ENCODE results near the gene SLX4IP. TPM values are rescaled to one million over a fixed set of nuclear protein-coding genes. Genes with fewer than 3 reads are reported as not detected.
A peak's percentile ranks its signal among the peaks of the same experiment; 100 is the strongest.

The SLX4IP gene
- total RNA-seq, 2 donors from 2014 or later: 1.8 to 3.3 TPM

DNA sequence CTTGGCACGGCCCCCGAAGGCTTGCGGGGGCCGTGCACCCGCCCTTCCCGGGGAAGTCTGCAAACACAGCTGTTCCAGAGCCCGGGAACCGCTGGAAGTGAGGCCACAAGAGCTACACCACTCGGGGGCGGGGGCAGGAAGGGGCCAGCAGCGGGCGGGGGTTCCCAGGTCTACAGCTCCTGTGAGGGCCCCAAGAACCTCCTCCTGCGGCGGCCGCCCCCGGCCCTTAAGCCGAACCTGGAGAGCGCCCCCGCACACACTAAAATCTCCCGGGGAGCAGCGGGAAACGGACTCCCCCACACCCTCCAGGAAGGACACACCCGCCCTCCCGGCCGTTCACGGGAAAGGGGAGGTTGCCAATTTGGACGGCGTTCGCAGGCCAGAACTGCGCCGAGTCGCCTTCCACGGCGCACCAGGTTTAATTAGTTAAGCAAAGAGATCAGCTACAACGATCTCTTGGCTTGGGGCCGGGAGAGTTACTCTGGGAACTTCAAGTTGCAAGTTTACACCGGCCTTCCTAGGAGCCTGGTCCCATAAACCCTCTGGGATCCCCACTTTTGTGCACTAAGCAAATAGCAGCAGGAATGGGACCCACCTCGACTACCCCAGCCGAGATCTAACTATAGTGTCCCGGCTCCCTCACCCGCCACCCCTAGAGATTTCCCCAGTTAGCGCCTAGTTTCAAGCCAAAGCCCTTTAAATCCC lies 237.0 kb downstream of the SLX4IP start:
- intact Hi-C loops (cut with DNase I): loop anchor here (2.0 to 5.0 kb wide), 2 partner anchors 121 to 600 kb away; no protein-coding TSS in a partner anchor
- peak; percentile 94 for DNase-seq (ENCODE audit: low spot score)

DNA sequence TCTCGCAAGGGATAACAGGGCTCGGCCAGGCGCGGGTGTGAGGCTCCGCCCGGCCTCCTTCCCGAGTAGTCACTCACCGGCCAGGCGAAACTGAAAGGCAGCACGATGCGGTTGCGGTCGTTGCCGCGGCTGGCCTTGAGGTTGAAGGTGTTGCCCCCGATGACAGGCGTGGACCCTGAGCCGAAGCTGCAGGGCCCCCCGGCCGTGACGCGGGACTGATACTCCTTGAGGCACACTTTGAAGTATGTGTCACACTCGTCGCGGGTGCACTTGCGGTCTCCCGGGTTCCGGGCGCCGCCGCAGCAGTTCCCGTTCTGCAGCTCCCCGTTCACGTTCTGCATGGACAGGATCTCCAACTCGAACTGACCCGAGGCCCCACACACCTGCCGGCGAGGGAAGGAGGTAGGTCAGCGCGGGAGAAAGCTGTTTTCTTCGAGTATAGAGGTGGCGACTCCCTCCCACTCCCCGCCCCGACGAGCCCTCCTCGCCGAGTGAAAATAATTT lies 237.6 kb downstream of the SLX4IP start:
- intact Hi-C loops (cut with DNase I): loop anchor here in 1 of 2 donors (5.0 kb wide), 1 partner anchor 600 kb away; no protein-coding TSS in a partner anchor
- peak; percentile 89 for DNase-seq (ENCODE audit: low spot score)

DNA sequence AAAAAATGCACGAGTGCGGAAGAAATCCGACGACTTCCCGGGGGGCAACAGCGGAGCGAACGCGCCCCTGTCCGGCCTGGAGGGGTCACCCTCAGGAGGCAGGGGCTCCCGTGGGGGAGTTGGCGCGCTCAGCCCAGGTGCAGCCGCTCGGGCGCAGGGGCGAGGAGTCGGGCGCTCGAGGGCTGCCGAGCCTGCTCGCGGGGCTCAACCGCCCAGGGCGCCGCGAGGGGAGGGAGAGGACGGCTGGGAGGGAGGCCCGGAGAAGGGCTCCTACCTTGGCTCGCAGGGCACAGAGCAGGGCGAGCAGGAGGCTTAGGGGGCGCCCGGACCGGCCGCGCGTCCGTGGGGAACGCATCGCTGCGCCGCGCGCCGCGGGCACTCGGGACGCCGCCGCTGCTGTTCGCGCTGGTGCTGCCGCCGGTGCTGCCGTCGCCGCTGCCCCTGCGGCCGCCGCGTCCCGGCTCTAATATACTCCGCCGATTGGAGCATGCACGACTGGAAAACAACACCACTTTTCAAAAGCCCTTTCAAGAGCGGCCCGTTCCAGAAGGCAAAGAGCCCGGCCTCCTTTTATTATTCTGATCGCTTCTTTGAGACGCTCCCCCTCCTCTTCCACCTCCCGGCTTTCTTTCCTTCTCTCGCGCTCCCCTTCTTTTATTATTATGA lies 238.2 kb downstream of the SLX4IP start:
- intact Hi-C loops (cut with DNase I): loop anchor here in 1 of 2 donors (5.0 kb wide), 1 partner anchor 599 kb away; no protein-coding TSS in a partner anchor
- DNase-seq (ENCODE audit: low spot score): peak; percentile 83

DNA sequence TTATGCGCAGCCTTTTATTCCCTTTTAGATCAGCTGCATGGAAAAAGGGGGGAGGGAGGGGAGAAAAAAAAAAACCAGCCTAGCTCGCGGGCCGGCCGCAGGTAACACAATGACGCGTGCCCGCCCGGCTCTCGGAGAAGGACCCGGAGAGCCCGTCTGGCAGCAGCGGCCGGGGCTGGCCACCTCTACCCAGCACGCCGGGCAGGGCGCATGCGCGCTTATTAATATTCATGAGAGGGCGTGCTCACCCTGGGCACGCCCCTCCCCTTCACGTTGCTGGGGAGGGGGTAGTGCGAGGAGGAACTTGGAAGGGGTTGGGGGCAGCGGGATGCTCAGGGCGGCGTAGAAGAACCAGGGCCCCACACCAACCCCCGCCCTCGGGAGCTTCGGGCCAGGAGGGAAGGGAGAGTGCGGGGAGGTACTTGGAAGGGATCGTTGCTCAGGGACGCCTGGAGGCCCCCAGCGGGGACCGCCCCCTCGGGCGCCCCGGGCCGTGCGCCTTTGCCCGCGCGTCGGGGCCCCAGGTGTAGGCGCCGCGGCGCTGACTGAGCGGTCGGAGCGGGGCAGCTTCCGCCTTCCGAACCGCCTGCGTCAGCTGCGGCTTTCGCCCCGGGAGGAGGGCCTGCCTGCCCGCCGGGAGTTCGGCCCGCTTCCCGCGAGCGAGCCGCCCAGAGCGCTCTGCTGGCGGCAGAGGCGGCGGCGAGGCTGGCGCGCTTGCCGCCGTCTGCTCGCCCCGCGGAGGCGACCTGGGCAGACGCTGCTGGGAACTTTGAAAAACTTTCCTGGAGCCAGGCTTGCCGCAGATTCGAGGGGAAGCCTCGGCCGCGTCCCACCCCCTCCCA lies 239.0 kb downstream of the SLX4IP start, which contains the start of gene JAG1:
Gene JAG1, minus strand, starts transcription at position 158 of the 842 bp plus-strand sequence. CDS start 469 bp downstream, outside the sequence.
- intact Hi-C loops (cut with DNase I): loop anchor here in 1 of 2 donors (5.0 kb wide), 1 partner anchor 598 kb away; no protein-coding TSS in a partner anchor

DNA sequence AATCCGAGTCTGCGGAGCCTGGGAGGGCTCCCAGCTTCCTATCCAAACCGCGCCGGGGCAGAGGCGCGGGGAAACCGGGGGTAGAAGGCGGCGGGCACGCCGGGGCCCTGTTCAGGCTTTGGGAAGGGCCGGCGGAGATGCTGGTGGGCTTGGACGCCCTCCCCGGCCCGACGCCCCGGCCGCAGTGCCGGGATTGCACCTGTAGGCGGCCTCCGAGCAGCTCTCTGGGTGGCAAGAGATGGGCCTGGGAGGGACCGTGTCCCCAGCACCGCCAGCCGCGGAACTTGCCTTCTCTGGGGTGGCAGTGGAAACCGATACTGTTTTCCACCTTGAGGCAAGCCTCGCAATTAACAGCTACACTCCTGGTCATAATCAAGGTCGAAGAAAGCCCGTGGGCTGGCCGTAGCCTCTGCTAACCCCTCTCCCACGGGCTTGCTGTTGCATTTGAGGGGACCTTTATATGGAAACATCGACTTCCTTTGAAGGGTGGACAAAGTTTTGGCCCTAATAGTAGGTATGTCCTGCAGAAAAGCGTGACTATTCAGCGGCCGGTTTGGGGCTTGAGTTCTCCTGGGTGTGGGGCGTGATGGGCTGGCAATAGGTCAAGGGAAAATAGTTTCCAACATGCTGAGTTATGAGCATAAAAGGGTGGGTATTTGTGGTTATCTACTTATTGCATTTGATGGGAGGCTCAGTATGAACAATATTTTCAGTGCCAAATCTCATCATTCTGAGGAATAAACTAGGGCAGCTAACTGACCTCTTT lies 239.8 kb downstream of the SLX4IP start:
- intact Hi-C loops (cut with DNase I): loop anchor here in 1 of 2 donors (5.0 kb wide), 1 partner anchor 597 kb away; no protein-coding TSS in a partner anchor
- DNase-seq (ENCODE audit: low spot score): peak; percentile 94

More for the DNA sequence above, 239.0 kb downstream of the SLX4IP start, which contains the start of gene JAG1:
- DNase-seq (ENCODE audit: low spot score): peak; percentile 99

DNA sequence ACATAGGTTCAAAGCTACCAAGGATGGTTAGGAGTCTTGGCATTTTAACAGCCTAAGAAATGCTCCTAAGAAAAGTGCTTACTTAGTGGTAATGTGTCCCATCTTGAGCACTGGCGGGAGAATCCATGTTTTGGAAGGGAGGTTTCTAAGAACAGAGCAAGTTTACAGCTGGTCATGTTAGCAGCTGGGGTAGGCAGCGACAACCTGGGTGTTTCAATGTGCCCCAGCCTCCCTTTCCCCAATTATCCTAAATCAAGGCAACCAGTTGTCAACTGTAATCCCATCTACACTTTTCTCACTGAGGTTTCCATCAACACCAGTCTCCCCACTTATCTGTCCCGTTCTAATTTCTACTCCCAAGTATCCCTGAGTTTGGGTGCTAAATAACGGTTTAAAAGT lies 240.3 kb downstream of the SLX4IP start:
- DNase-seq (ENCODE audit: low spot score): no peak
- intact Hi-C loops (cut with DNase I): no loop called here

DNA sequence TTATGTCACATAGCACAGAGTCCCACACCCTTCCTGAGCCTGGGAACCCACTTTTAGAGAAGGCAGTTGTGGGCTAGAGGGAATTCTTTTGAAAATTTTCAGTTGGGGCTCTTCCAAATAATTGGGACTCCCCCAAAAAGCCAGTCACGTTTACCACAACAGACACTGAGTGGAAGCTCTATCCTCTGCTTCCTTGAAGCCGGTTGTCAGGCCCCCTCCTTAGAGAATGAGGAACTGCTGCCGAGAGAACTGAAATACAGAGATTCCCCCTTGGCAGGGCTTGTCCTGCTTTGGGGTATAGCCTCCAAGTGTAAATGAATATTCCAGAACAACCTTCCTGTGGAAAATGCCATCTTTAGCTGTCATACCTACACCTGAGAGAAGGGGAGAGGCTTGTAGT lies 241.4 kb downstream of the SLX4IP start:
- intact Hi-C loops (cut with DNase I): no loop called here
- DNase-seq (ENCODE audit: low spot score): no peak

Small RNAs within 50 kb of the gene (microRNA-seq; reads per million reads assigned to microRNA genes)
- gene MIR6870 (ENCODE audit: borderline microRNAs expressed in 2 of 2): 0 to 0.97 reads per million in 2 donors

Other genes with a start within 250 kb of the SLX4IP start
- gene SNAP25, start 216.5 kb upstream of the SLX4IP start, total RNA-seq: under 1 TPM; 0.37 to 0.62 TPM
- gene MKKS, start 1.1 kb upstream of the SLX4IP start, total RNA-seq: 10 to 100 TPM; 16.1 to 16.9 TPM
- gene JAG1, start 238.7 kb downstream of the SLX4IP start, total RNA-seq: 10 to 100 TPM; 68.5 to 84.2 TPM

Measured in posterior vena cava (tissue), 2 donors.